Measurements from ENCODE around the gene RANBP10. TPM values are rescaled to one million over a fixed set of nuclear protein-coding genes. Genes with fewer than 3 reads are reported as not detected.

Gene RANBP10
- total and polyA plus RNA-seq, 10 of the 15 experiments (the other 5 are each of a cell fraction or from before 2014, with no cell fraction given) = 1.2 to 20.4 (median 10.8) TPM

GRCh38 chr16:67780847-67781564 is 25.4 kb downstream of the RANBP10 start:
- peak overlapping the region; percentile 14; the same call in 1 of the 2 replicates for H3K27ac ChIP-seq (ENCODE audit: control insufficient read depth, insufficient read depth)
- no peak for FAIRE-seq

More at GRCh38 chr16:67780847-67781564, 25.4 kb downstream of the RANBP10 start:
- TF ChIP-seq STAT1 (conservative IDR thresholded peaks at IDR 0.05) (no peak), ASH2L (IDR thresholded peaks at IDR 0.05; ENCODE audit: borderline replicate concordance, low read depth) (no peak), EED (IDR thresholded peaks at IDR 0.05; ENCODE audit: low read depth) (no peak), RBBP5 (conservative IDR thresholded peaks at IDR 0.05) (no peak), SUPT20H (IDR thresholded peaks at IDR 0.05; ENCODE audit: borderline replicate concordance, control insufficient read depth, low read depth, low read length) (no peak), REST (IDR thresholded peaks at IDR 0.05; ENCODE audit: low read depth, low read length) (no peak)
- CTCF ChIA-PET = interaction anchor here (0.5 to 4.5 kb wide), 8 partner anchors 20 to 136 kb away, joined by 3 to 22 read pairs (median 3); partner anchors contain the start of genes CARMIL2, RANBP10 and TSNAXIP1
- no peak overlapping the region for H3K4me3 ChIP-seq
- no peak overlapping the region for H2AFZ ChIP-seq (ENCODE audit: control insufficient read depth, low read depth, low read length)
- peaks cover 29% of the 10 kb centered on the region for H3K4me1 ChIP-seq (ENCODE audit: control insufficient read depth, insufficient read depth, low read length)
- POLR2A ChIA-PET = interaction anchor here (0.5 to 1.6 kb wide), 6 partner anchors 10 to 458 kb away, joined by 3 to 6 read pairs (median 4); partner anchors contain the start of genes GFOD2, RANBP10 and TSNAXIP1
- H3K79me2 ChIP-seq (ENCODE audit: control insufficient read depth, insufficient read depth, low read length) = peaks cover 28% of the 10 kb centered on the region
- H3K27me3 ChIP-seq (replicated peaks in 1 of 2; ENCODE audit: control insufficient read depth in 2 of 2, insufficient read depth in 2 of 2, low read length in 1 of 2) = no peaks in the 10 kb centered on the region
- intact Hi-C loops (cut with micrococcal nuclease; ENCODE audit: unreplicated experiment) (no loop called here), in situ Hi-C loops (cut with MboI) (no loop called here)
- H3K36me3 ChIP-seq (ENCODE audit: control insufficient read depth in 2 of 2, insufficient read depth in 2 of 2, low read length in 1 of 2) = peaks cover 0 to 4% of the 10 kb centered on the region in 2 experiments; a peak in 3 of 4 replicates
- DNase-seq (ENCODE audit: low read depth, low spot score) = no peak
- BruUV-seq (replicated peaks) = no TSS peak
- no peak overlapping the region; the same call in 1 of the 2 replicates for H3K9ac ChIP-seq (ENCODE audit: control insufficient read depth, insufficient read depth, low read length)
- H3K9me3 ChIP-seq (replicated peaks; ENCODE audit: control insufficient read depth, insufficient read depth, low read length) = no peaks in the 10 kb centered on the region
- SMC1A ChIA-PET (ENCODE audit: uncharacterized antibody, unreplicated experiment) = interaction anchor here (1.1 to 1.6 kb wide), 5 partner anchors 20 to 36 kb away, joined by 3 to 9 read pairs (median 3); partner anchors contain the start of genes RANBP10 and TSNAXIP1
- no peak for ATAC-seq
- H4K20me1 ChIP-seq (ENCODE audit: control insufficient read depth, insufficient read depth) = no peaks in the 10 kb centered on the region
- WGBS (ENCODE audit: insufficient coverage, insufficient replicate concordance, low lambda C conversion rate, missing lambda C conversion rate) = 93% methylated on average over 7 of the region's 7 CpGs
- peak overlapping the region; percentile 44 for H3K4me2 ChIP-seq (ENCODE audit: control insufficient read depth, insufficient read depth)
- RAD21 ChIA-PET (ENCODE audit: unreplicated experiment) = interaction anchor here (0.8 to 1.2 kb wide), 6 partner anchors 14 to 69 kb away, joined by 3 to 5 read pairs (median 3); partner anchors contain the start of genes GFOD2, RANBP10 and TSNAXIP1
